HepG2 (cell line): Measurements from ENCODE around the gene CDC14B. TPM values are rescaled to one million over a fixed set of nuclear protein-coding genes. Genes with fewer than 3 reads are reported as not detected.

Experiments
- GABPB1 ChIP-seq: IDR thresholded peaks from 2 replicates; pipeline ENCODE4 v1.6.1; 2016; ENCODE audit warnings: mild to moderate bottlenecking, missing genetic modification reagents, moderate library complexity, missing compliant biosample characterization
- GLMP ChIP-seq: sonication (generic); formaldehyde crosslinking; IDR thresholded peaks from 2 replicates; pipeline ENCODE4 v1.9.0; 2021; ENCODE audit warnings: missing genetic modification reagents, mild to moderate bottlenecking, borderline replicate concordance
- HCFC1 ChIP-seq: fragments of 150-350 bp; IDR thresholded peaks from 2 replicates; pipeline ENCODE4 v1.6.1; 2014; ENCODE audit warnings: low read depth, low read length
- HOXA5 ChIP-seq: sonication (generic); formaldehyde crosslinking; IDR thresholded peaks from 2 replicates; pipeline ENCODE4 v1.4.0; 2020; ENCODE audit warnings: missing genetic modification reagents
- SP4 ChIP-seq: sonication (generic); formaldehyde crosslinking; IDR thresholded peaks from 2 replicates; pipeline ENCODE4 v1.8.1; 2023; ENCODE audit warnings: mild to moderate bottlenecking, missing genetic modification reagents
- SRSF1 ChIP-seq: fragments of 200-400 bp; formaldehyde crosslinking; optimal IDR thresholded peaks from 2 replicates; pipeline ENCODE3; 2017; ENCODE audit warnings: mild to moderate bottlenecking, low read depth, low read length, moderate library complexity
- ZNF143 ChIP-seq: sonication (generic); formaldehyde crosslinking; IDR thresholded peaks from 2 replicates; pipeline ENCODE4 v1.4.0; 2020; ENCODE audit warnings: missing genetic modification reagents
- ZNF317 ChIP-seq: sonication (generic); formaldehyde crosslinking; IDR thresholded peaks from 2 replicates; pipeline ENCODE4 v1.5.0; 2020; ENCODE audit warnings: mild to moderate bottlenecking, missing genetic modification reagents
- ZNF331 ChIP-seq: sonication (generic); formaldehyde crosslinking; IDR thresholded peaks from 2 replicates; pipeline ENCODE4 v1.4.0; 2020; ENCODE audit warnings: missing genetic modification reagents
- ZNF362 ChIP-seq: sonication (generic); formaldehyde crosslinking; IDR thresholded peaks from 2 replicates; pipeline ENCODE4 v1.4.0; 2020; ENCODE audit warnings: missing genetic modification reagents, mild to moderate bottlenecking, borderline replicate concordance
- ZNF431 ChIP-seq: sonication (generic); formaldehyde crosslinking; IDR thresholded peaks from 2 replicates; pipeline ENCODE4 v1.9.0; 2022; ENCODE audit warnings: missing genetic modification reagents, low read depth, mild to moderate bottlenecking, borderline replicate concordance
- ZNF557 ChIP-seq: sonication (generic); formaldehyde crosslinking; IDR thresholded peaks from 2 replicates; pipeline ENCODE4 v1.4.0; 2020; ENCODE audit warnings: missing genetic modification reagents
- ZNF850 ChIP-seq: sonication (generic); formaldehyde crosslinking; conservative IDR thresholded peaks from 2 replicates; pipeline ENCODE4 v1.9.0; 2021; ENCODE audit warnings: mild to moderate bottlenecking, missing genetic modification reagents
- ZNF878 ChIP-seq: sonication (generic); formaldehyde crosslinking; IDR thresholded peaks from 2 replicates; pipeline ENCODE4 v1.8.1; 2023; ENCODE audit warnings: mild to moderate bottlenecking, missing genetic modification reagents, moderate library complexity
- polyA plus RNA-seq, 8 experiments: library from polyadenylated mRNA; depleted of rRNA in 3 of 8; stranded (reverse) in 7 of 8; unstranded in 1 of 8; fragments of >200 nt; fragmentation: Illumina TruSeq in 4 of 8; extraction: Trizol in 4 of 8; gene quantifications; 2 replicates each; pipeline versions ENCODE4 v1.2.1 to v1.2.3, GENCODE V29; 2011 to 2016; ENCODE audit warnings: low read depth in 4 of 8, missing spikeins in 1 of 8, mixed read lengths in 1 of 8; ENCODE audit not compliant: insufficient read depth in 1 of 8
- total RNA-seq, 5 experiments: library from RNA; depleted of rRNA; stranded (reverse); fragments of >200 nt; fragmentation: Illumina TruSeq; extraction: Trizol; gene quantifications; 2 replicates each; pipeline ENCODE4 v1.2.3, GENCODE V29; 2016; ENCODE audit warnings: low read depth in 1 of 5
- TF ChIP-seq, protein P1 (sequence below), 2 experiments: fragments of 450-650 bp in 1 of 2; sonication (generic) in 1 of 2; formaldehyde crosslinking in 1 of 2; IDR thresholded peaks; 2 replicates each; pipeline versions ENCODE4 v1.6.1 to v1.8.0; 2016 to 2022; ENCODE audit warnings: antibody characterized with exemption in 1 of 2, mild to moderate bottlenecking in 1 of 2, missing genetic modification reagents in 1 of 2
- TF ChIP-seq, protein P2 (sequence below): sonication (generic); formaldehyde crosslinking; IDR thresholded peaks from 2 replicates; pipeline ENCODE4 v1.4.0; 2020; ENCODE audit warnings: missing genetic modification reagents, borderline replicate concordance

CDC14B gene
- total and polyA plus RNA-seq, 2 of the 13 experiments (the other 11 are each of a cell fraction or from before 2014, with no cell fraction given), result 25.8 to 33.3 TPM

DNA sequence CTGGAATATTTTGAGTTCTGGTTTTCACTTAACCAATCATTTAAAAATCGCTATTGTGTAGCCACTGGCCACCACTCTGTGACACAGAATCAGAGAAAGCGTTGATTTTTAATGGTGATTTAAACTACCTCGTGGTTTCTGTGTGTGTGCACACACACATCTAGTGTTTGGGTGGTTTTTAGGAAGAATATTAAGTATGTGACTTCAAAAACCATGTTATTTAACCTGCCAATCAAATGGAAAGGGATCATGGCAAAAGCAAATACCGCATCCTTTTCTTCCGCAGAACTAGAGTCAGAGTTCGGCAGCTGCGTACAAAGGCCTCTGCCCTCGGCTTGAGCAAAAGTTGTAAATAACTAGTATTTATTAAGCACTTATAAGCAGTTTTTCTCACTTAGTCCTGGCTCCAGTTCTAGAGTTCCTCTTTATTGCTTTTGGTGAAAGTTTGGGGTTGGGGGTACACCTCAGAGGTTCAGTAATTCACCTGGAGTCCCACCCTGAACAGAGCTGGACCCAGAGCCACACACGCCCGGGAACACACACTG, 129.0 kb downstream of the CDC14B start (continued):
- TF ChIP-seq, protein P1, sequence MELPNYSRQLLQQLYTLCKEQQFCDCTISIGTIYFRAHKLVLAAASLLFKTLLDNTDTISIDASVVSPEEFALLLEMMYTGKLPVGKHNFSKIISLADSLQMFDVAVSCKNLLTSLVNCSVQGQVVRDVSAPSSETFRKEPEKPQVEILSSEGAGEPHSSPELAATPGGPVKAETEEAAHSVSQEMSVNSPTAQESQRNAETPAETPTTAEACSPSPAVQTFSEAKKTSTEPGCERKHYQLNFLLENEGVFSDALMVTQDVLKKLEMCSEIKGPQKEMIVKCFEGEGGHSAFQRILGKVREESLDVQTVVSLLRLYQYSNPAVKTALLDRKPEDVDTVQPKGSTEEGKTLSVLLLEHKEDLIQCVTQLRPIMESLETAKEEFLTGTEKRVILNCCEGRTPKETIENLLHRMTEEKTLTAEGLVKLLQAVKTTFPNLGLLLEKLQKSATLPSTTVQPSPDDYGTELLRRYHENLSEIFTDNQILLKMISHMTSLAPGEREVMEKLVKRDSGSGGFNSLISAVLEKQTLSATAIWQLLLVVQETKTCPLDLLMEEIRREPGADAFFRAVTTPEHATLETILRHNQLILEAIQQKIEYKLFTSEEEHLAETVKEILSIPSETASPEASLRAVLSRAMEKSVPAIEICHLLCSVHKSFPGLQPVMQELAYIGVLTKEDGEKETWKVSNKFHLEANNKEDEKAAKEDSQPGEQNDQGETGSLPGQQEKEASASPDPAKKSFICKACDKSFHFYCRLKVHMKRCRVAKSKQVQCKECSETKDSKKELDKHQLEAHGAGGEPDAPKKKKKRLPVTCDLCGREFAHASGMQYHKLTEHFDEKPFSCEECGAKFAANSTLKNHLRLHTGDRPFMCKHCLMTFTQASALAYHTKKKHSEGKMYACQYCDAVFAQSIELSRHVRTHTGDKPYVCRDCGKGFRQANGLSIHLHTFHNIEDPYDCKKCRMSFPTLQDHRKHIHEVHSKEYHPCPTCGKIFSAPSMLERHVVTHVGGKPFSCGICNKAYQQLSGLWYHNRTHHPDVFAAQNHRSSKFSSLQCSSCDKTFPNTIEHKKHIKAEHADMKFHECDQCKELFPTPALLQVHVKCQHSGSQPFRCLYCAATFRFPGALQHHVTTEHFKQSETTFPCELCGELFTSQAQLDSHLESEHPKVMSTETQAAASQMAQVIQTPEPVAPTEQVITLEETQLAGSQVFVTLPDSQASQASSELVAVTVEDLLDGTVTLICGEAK (IDR thresholded peaks at IDR 0.05), result no peak
- TF ChIP-seq, protein P1 (CRISPR knock-in tag; IDR thresholded peaks at IDR 0.05), result no peak
- TF ChIP-seq ZNF850 (CRISPR knock-in tag) (no peak), SP4 (CRISPR knock-in tag) (no peak), ZNF878 (0 out of 2 replicates have a peak, but pooled peaks have one; percentile 18), HOXA5 (CRISPR knock-in tag) (no peak), ZNF143 (CRISPR knock-in tag) (no peak), ZNF317 (CRISPR knock-in tag) (no peak), SRSF1 (no peak), ZNF431 (no peak), GLMP (no peak), GABPB1 (no peak), ZNF557 (CRISPR knock-in tag) (no peak), HCFC1 (no peak), ZNF362 (no peak), ZNF331 (CRISPR knock-in tag) (no peak)
- TF ChIP-seq, protein P2, sequence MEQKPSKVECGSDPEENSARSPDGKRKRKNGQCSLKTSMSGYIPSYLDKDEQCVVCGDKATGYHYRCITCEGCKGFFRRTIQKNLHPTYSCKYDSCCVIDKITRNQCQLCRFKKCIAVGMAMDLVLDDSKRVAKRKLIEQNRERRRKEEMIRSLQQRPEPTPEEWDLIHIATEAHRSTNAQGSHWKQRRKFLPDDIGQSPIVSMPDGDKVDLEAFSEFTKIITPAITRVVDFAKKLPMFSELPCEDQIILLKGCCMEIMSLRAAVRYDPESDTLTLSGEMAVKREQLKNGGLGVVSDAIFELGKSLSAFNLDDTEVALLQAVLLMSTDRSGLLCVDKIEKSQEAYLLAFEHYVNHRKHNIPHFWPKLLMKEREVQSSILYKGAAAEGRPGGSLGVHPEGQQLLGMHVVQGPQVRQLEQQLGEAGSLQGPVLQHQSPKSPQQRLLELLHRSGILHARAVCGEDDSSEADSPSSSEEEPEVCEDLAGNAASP, result no peak
